Endothelial cell of umbilical vein (primary cell): ENCODE data around the gene RNF19B.

Source experiments
- POLR2A ChIP-seq: IDR thresholded peaks from 2 replicates; pipeline ENCODE4 v1.6.1; 2012; ENCODE audit warnings: low read depth, mild to moderate bottlenecking, control low read depth, low read length
- TF ChIP-seq, protein P1 (sequence below), 2 donors: IDR thresholded peaks; 1 replicate in 1 of 2; 2 replicates in 1 of 2; pipeline ENCODE4 v1.5.1; 2011; ENCODE audit warnings: low read length in 2 of 2, mild to moderate bottlenecking in 2 of 2, moderate library complexity in 2 of 2, control low read depth in 1 of 2, inconsistent platforms in 1 of 2, low read depth in 1 of 2; ENCODE audit not compliant: insufficient read depth in 1 of 2; ENCODE audit errors: extremely low read depth in 1 of 2

DNA sequence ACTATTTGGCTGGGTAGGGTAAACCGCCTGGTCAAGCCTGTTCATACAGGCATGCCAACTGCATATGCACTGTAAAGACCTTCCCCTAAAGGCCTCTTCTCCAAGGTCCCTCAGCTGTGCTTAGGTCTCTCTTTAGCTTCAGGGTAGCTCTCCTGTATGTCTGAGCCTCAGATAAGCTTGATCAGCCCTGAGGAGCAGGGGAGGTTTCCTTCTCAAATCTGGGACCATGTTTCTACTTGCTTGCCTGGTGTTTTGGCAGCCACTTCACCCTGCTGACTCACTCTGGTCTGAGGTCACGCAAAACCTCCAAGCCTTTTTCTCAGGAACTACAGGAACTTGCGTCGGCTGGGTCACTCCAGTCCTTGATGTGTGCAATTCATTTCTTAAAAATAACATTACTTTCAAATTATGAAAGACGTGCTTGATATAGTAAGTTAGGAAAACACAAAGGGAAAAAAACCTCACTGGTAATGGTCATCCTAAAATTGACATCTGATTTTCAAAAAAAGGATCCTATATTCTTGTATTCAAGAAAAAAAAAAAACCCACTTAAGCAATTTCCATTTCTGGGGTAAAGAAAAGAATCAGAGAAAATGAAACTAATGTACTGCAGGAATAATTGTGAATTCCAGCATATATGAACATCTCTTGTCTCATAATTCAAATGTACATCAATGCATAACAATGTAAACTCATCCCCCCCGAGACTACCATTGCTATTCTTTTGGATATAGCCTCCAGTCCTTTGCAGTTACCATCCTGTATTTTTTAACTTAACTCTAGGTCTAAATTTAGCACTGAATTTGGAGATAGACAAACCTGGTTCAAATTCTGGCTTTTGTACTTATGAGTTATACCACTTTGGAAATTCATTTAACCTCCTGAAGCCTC lies 24.8 kb upstream of the RNF19B start:
- TF ChIP-seq POLR2A, result no peak
- TF ChIP-seq, protein P1, sequence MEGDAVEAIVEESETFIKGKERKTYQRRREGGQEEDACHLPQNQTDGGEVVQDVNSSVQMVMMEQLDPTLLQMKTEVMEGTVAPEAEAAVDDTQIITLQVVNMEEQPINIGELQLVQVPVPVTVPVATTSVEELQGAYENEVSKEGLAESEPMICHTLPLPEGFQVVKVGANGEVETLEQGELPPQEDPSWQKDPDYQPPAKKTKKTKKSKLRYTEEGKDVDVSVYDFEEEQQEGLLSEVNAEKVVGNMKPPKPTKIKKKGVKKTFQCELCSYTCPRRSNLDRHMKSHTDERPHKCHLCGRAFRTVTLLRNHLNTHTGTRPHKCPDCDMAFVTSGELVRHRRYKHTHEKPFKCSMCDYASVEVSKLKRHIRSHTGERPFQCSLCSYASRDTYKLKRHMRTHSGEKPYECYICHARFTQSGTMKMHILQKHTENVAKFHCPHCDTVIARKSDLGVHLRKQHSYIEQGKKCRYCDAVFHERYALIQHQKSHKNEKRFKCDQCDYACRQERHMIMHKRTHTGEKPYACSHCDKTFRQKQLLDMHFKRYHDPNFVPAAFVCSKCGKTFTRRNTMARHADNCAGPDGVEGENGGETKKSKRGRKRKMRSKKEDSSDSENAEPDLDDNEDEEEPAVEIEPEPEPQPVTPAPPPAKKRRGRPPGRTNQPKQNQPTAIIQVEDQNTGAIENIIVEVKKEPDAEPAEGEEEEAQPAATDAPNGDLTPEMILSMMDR (IDR thresholded peaks at IDR 0.05; ENCODE audit: extremely low read depth in 1 of 2, insufficient read depth in 1 of 2, low read depth in 1 of 2, low read length in 2 of 2), result no peak
